GM12801 (cell line): ENCODE measurements around the gene CYP17A1.

Source experiments
- TF ChIP-seq, protein P1 (sequence below): IDR thresholded peaks from one replicate; pipeline ENCODE4 v1.5.1; 2011; ENCODE audit warnings: control low read depth; ENCODE audit not compliant: insufficient read length; ENCODE audit errors: extremely low read depth

CYP17A1 gene

DNA sequence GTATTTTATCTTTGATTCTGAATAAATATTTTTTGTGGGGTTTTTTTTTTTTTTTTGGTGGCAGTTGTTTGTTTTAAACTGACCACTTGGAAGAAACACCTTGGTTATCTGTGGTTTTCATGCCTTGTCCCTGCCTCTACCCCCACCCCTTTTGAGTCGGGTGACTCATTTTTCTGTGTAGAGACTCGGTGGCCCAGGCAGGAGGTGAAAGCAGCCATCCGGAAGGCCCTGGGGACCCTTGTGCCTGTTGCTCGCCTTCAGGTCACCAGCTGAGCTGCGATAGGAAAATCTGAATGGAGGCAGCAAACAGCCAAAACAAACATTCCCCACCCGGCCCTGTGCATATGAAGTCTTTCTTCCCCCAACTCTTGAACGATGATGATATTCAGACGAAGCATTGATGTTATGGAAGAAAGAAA lies 22.8 kb downstream of the CYP17A1 start:
- TF ChIP-seq, protein P1, sequence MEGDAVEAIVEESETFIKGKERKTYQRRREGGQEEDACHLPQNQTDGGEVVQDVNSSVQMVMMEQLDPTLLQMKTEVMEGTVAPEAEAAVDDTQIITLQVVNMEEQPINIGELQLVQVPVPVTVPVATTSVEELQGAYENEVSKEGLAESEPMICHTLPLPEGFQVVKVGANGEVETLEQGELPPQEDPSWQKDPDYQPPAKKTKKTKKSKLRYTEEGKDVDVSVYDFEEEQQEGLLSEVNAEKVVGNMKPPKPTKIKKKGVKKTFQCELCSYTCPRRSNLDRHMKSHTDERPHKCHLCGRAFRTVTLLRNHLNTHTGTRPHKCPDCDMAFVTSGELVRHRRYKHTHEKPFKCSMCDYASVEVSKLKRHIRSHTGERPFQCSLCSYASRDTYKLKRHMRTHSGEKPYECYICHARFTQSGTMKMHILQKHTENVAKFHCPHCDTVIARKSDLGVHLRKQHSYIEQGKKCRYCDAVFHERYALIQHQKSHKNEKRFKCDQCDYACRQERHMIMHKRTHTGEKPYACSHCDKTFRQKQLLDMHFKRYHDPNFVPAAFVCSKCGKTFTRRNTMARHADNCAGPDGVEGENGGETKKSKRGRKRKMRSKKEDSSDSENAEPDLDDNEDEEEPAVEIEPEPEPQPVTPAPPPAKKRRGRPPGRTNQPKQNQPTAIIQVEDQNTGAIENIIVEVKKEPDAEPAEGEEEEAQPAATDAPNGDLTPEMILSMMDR: no peak

DNA sequence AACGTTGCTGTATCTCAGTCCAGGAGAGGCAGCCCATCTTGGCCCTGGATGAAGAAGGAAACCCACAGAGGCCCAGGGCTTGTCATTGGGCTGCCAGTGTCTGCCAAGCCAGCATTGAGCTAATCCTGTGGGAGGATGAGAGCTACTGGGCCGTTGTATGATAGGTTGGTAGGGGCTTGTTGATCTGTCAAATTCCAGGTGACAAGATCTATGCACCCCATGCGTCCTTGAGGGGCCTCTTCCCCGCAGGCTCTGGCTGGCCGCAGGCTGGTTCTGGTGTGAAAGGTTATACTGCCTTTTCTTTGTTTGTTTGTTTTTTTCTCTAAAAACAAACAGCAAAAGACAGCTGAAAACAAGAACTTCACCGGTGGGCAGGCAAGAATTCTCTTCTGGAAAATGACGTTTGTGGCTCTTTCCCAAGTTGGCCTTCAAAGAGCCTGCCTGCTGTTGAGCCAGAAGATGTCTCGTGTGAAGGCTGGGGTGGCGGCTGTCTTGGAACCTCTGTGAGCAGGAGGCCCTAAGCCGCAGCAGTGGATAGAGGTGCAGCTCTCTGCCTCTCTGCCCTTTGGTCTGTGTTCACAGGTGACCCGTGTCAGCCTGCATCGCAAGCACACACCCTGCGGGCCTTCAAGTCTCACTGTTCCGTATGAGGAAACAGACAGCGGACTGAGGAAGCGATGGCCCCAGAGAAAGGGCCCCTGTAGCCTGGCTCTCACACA lies 23.3 kb downstream of the CYP17A1 start:
- TF ChIP-seq, protein P1: no peak

DNA sequence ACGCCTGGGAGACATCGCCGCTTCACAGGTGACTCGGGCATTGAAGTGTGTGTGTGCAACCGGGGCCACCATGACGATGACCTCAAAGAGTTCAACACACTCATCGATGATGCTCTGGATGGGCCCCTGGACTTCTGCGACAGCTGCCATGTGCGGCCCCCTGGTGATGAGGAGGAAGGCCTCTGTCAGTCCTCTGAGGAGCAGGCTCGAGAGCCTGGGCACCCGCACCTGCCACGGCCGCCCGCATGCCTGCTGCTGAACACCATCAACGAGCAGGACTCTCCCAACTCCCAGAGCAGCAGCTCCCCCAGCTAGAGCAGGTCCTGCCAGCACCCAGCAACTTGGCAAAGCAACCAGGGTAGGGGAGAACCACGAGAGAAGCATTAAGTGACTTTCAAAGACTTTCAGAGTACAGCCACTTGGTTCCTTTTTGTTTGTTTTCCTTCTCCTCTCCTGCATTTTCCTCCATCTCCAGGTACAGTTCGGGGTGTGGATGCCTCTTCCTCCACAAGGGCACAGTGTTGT lies 24.1 kb downstream of the CYP17A1 start:
- TF ChIP-seq, protein P1: no peak

DNA sequence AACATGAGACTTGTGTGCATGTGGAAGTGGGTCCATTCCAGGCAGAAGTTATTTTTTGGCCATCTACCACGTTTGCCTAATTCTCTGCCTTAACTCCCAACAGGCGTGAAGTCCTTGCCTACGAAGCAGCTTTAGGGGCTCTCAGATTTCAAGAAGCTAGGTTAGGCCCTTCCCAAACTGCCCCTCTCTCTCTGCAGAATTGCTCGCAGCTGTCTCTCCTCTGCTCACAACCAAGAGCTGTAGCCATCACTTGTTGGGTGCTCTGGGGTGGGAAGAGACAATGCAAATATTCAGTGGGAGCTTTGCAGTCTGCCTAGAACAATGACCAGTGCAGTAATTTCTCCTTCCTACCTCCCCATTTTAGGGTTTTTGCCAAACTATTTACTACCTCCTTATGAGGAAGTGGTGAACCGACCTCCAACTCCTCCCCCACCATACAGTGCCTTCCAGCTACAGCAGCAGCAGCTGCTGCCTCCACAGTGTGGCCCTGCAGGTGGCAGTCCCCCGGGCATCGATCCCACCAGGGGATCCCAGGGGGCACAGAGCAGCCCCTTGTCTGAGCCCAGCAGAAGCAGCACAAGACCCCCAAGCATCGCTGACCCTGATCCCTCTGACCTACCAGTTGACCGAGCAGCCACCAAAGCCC lies 24.9 kb downstream of the CYP17A1 start:
- TF ChIP-seq, protein P1: no peak

DNA sequence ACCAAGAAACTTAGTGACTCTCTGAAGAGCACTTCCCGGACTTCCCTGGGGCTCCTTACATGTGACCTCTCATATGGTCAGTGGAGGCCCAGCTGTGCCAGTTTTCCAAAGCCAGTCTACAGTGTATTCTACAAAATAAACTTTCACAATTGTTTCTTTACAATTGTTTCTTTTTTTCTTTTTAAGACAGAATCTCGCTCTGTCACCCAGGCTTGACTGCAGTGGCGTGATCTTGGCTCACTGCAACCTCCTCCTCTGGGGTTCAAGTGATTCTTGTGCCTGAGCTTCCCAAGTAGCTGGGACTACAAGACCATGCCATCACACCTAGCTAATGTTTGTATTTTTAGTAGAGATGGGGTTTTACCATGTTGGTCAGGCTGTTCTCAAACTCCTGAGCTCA lies 25.9 kb downstream of the CYP17A1 start:
- TF ChIP-seq, protein P1: no peak

DNA sequence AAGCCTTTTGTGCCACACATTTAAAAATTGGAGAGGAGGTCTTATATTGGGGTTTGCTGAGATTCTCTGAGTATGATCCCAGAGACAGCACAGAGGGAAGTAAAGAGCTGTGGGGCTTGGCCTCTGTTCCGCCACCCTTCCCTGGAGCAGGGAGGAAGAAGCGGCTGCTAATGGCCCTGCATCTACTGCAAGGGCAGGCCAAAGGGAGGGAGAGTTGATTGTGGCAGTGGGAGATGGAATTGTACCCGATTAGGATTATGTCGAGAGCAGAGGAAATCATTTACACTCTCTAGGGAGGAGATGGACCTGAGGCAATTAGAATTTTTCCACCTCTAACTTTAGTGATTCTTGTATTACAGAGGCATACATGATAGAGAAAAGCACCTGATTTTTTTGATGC lies 28.8 kb downstream of the CYP17A1 start:
- TF ChIP-seq, protein P1: no peak

DNA sequence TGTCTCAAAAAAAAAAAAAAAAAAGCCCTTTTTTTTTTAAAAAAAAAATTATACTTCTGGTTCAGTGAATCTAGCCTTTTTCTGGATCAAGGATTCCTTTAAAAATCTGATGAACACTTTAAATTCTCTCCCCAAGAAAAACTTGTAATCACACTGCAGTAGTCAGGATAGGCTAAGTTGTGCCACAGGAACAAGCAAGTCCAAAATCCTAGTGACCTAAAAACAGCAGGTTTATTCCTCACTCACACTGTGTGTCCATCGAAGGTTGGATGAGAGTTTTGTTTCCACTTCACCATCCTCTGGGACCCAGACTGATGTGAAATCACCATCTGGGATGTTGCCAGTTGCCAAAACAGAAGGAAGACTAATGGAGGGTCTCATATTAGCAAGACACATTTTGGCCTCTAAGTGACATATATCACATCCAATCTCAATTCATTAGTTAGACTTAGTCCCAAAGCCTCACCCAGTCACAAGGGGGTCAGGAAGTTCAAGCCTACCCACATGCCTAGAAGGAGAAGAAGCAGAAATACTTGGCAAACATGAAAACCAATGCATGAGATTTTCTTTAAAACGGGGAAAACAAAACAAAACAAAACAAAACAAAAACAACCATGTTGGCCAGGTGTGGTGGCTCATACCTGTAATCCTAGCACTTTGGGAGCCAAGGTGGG lies 32.7 kb downstream of the CYP17A1 start:
- TF ChIP-seq, protein P1: no peak
